ENCODE results near the gene HSD17B10. TPM values are rescaled to one million over a fixed set of nuclear protein-coding genes. Genes with fewer than 3 reads are reported as not detected.

The HSD17B10 gene
- total and polyA plus RNA-seq, 8 donors: 66.7 to 85.3 (median 77.4) TPM

Small RNA genes within 50 kb of the gene (microRNA-seq; reads per million reads assigned to microRNA genes)
- 0.17 to 0.27 reads per million in 2 donors for gene MIR6857

Other genes starting within 250 kb of the HSD17B10 start
- gene KDM5C, start 209.2 kb downstream of the HSD17B10 start, total RNA-seq: 100 to 1,000 TPM in 1 of 2 donors, 10 to 100 TPM in 1; 75.0 to 106 TPM
- gene KDM5C, start 209.2 kb downstream of the HSD17B10 start, polyA plus RNA-seq (ENCODE audit: insufficient read length in 6 of 6): 100 to 1,000 TPM in 1 of 6 donors, 10 to 100 TPM in 5; 64.3 to 102 (median 80.7) TPM
- 10 to 100 TPM; 15.6 to 17.3 TPM for gene IQSEC2, start 152.8 kb downstream of the HSD17B10 start, total RNA-seq
- gene IQSEC2, start 152.8 kb downstream of the HSD17B10 start, polyA plus RNA-seq (ENCODE audit: insufficient read length in 6 of 6): 10 to 100 TPM; 13.6 to 16.8 (median 14.3) TPM
- gene SMC1A, start 11.7 kb downstream of the HSD17B10 start, total RNA-seq: 10 to 100 TPM; 59.6 to 69.4 TPM
- gene SMC1A, start 11.7 kb downstream of the HSD17B10 start, polyA plus RNA-seq (ENCODE audit: insufficient read length in 6 of 6): 100 to 1,000 TPM in 4 of 6 donors, 10 to 100 TPM in 2; 75.6 to 129 (median 102) TPM
- 1 to 10 TPM; 1.9 TPM for gene RIBC1, start 11.5 kb downstream of the HSD17B10 start, total RNA-seq
- gene RIBC1, start 11.5 kb downstream of the HSD17B10 start, polyA plus RNA-seq (ENCODE audit: insufficient read length in 6 of 6): 1 to 10 TPM; 2.6 to 6.4 (median 4.6) TPM

Data from left lung (tissue), 8 donors.